Measurements from ENCODE around the gene LDB2.

DNA sequence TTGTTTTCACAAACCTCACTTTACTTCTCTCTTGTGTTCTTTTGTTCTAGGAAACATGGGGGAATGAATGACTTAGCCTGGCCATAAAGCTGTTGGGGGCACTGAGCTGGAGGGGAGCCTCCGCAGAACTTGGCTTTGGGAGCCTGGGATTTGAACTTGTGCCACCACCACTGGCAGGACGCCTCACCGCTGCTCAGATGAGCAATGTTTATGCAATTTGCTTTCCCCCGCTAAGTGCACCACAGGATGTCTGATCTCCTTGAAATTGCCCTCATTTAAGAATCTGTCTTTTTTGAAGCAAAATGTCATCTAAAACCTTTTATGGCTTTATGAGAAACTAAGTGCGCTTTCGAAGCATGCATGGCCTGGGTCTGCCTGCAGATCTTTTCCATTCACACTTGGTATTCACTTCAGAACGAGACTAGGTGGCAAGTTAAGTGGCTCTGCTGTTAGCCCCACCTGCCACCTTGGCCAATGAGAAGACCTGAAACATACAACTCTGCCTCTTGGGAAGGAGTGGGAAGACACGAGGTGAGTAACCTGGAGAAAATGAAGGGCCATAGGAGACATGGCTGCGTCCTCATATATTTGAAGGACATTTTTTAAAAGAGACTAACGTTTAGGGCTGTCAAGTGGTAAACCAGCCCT lies 119.3 kb downstream of the LDB2 start:
- no peak for TF ChIP-seq YY1 (IDR thresholded peaks at IDR 0.05; ENCODE audit: insufficient read depth, insufficient read length)
- no peak for TF ChIP-seq ZNF274 (IDR thresholded peaks at IDR 0.05; ENCODE audit: low read depth, low read length)
- TF ChIP-seq SUZ12 (IDR thresholded peaks at IDR 0.05; ENCODE audit: extremely low read depth, insufficient read depth, insufficient read length): no peak

Measured in NT2/D1 (cell line).